HCT116 (cell line): ENCODE data around the gene NPHP3. TPM values are rescaled to one million over a fixed set of nuclear protein-coding genes. Genes with fewer than 3 reads are reported as not detected.
A peak's percentile ranks its signal among the peaks of the same experiment; 100 is the strongest.

Experiments used
- ATAC-seq: fragments of 200-7000 bp; cut with Tn5 transposase; 2 replicates; pipeline ENCODE4 v1.9.1; 2020; ENCODE audit warnings: mild to moderate bottlenecking, moderate library complexity
- BruUV-seq: library from RNA; stranded (reverse); fragments of 400-500 nt; replicated peaks from 2 replicates; lab custom pipeline; 2021; lab: Mats Ljungman, UMichigan
- CTCF ChIA-PET: fragments of 300-600 bp; sonication (Branson Sonifier 250); formaldehyde crosslinking; loops from one replicate; lab custom pipeline; 2021; ENCODE audit warnings: antibody characterized with exemption; lab: Charles Lee
- POLR2A ChIA-PET: fragments of 300-600, 350-600 bp; sonication (Branson Sonifier 250); formaldehyde crosslinking; loops from one replicate; lab custom pipeline; 2021; ENCODE audit warnings: antibody characterized with exemption; lab: Charles Lee
- RAD21 ChIA-PET, 2 experiments: fragments of 300-600 bp; sonication (Branson Sonifier 250); formaldehyde crosslinking; loops; one replicate each; lab custom pipeline; 2023; ENCODE audit warnings: low total read pairs in 2 of 2; ENCODE audit not compliant: uncharacterized antibody in 2 of 2, unreplicated experiment in 2 of 2, low non-redundant PET in 1 of 2; lab: Charles Lee
- DNase-seq: peaks from one replicate; pipeline ENCODE4 v3.0.0-alpha.2; 2010; ENCODE audit warnings: low read depth, low spot score
- H2AFZ ChIP-seq: fragments of 200-600 bp; shearing (Covaris generic), sonication (generic); 2 replicates; pipeline ENCODE4 v1.6.1; 2017; ENCODE audit warnings: low read depth, mixed run types, mixed read lengths, antibody characterized with exemption, low read length; ENCODE audit not compliant: poor library complexity, severe bottlenecking
- H3K27ac ChIP-seq: 2 replicates; pipeline ENCODE4 v1.5.1; 2012; ENCODE audit warnings: low read depth, low read length
- H3K27me3 ChIP-seq: fragments of 200-600 bp; sonication (generic); 2 replicates; pipeline ENCODE4 v1.6.1; 2016; ENCODE audit warnings: mixed run types, low read length, mixed read lengths; ENCODE audit not compliant: insufficient read depth
- H3K36me3 ChIP-seq, 2 experiments: fragments of 200-500 bp in 1 of 2; fragments of 200-600 bp in 1 of 2; sonication (Bioruptor generic) in 1 of 2; sonication (generic) in 1 of 2; 2 replicates each; pipeline versions ENCODE4 v1.5.1 to v1.6.1; 2014 to 2016; ENCODE audit warnings: low read length in 2 of 2, inconsistent platforms in 1 of 2, mixed read lengths in 1 of 2, mixed run types in 1 of 2; ENCODE audit not compliant: insufficient read depth in 2 of 2, control insufficient read depth in 1 of 2
- H3K4me1 ChIP-seq, 2 experiments: fragments of 200-600 bp in 1 of 2; sonication (generic) in 1 of 2; 2 replicates each; pipeline versions ENCODE4 v1.5.1 to v1.6.1; 2012 to 2017; ENCODE audit warnings: low read length in 2 of 2, inconsistent platforms in 1 of 2, mild to moderate bottlenecking in 1 of 2, mixed read lengths in 1 of 2, mixed run types in 1 of 2, moderate library complexity in 1 of 2; ENCODE audit not compliant: insufficient read depth in 2 of 2, control insufficient read depth in 1 of 2
- H3K4me2 ChIP-seq: fragments of 200-600 bp; sonication (generic); 2 replicates; pipeline ENCODE4 v1.6.1; 2017; ENCODE audit warnings: mixed run types, low read length, mixed read lengths
- H3K4me3 ChIP-seq, 2 experiments: fragments of 200-600 bp in 1 of 2; sonication (generic) in 1 of 2; replicated peaks in 1 of 2; 2 replicates each; pipeline ENCODE4 v1.5.1; 2011 to 2016; ENCODE audit warnings: low read length in 2 of 2, control low read depth in 1 of 2, low read depth in 1 of 2, mild to moderate bottlenecking in 1 of 2, mixed read lengths in 1 of 2, mixed run types in 1 of 2
- H3K79me2 ChIP-seq: fragments of 200-600 bp; sonication (generic); 2 replicates; pipeline ENCODE4 v1.6.1; 2017; ENCODE audit warnings: mild to moderate bottlenecking, mixed run types, low read length, moderate library complexity, mixed read lengths; ENCODE audit not compliant: insufficient read depth
- H3K9ac ChIP-seq: fragments of 200-600 bp; sonication (generic); 2 replicates; pipeline ENCODE4 v1.6.1; 2016; ENCODE audit warnings: low read length, mixed read lengths
- H3K9me2 ChIP-seq: fragments of 200-600 bp; sonication (generic), shearing (Covaris generic); 2 replicates; pipeline ENCODE4 v1.6.1; 2017; ENCODE audit warnings: mixed run types, mild to moderate bottlenecking, moderate library complexity; ENCODE audit not compliant: insufficient read depth
- H3K9me3 ChIP-seq, 2 experiments: fragments of 200-500 bp in 1 of 2; fragments of 200-600 bp in 1 of 2; sonication (Bioruptor generic) in 1 of 2; sonication (generic) in 1 of 2; 2 replicates each; pipeline ENCODE4 v1.6.1; 2014 to 2017; ENCODE audit warnings: low read length in 2 of 2, mixed read lengths in 2 of 2, inconsistent platforms in 1 of 2, low read depth in 1 of 2, mild to moderate bottlenecking in 1 of 2, mixed run types in 1 of 2, moderate library complexity in 1 of 2; ENCODE audit not compliant: control insufficient read depth in 1 of 2, insufficient read depth in 1 of 2
- H4K20me1 ChIP-seq: fragments of 200-600 bp; sonication (generic), shearing (Covaris generic); 2 replicates; pipeline ENCODE4 v1.6.1; 2017; ENCODE audit warnings: mixed run types, mild to moderate bottlenecking, moderate library complexity; ENCODE audit not compliant: insufficient read depth
- POLR2A ChIP-seq: IDR thresholded peaks from 2 replicates; pipeline ENCODE4 v1.7.0; 2011; ENCODE audit warnings: borderline replicate concordance; ENCODE audit not compliant: insufficient read depth, insufficient read length; ENCODE audit errors: extremely low read depth
- POLR2AphosphoS5 ChIP-seq: IDR thresholded peaks from 2 replicates; pipeline ENCODE4 v1.6.1; 2011; ENCODE audit warnings: mild to moderate bottlenecking, low read depth, low read length, moderate library complexity
- SP1 ChIP-seq: IDR thresholded peaks from 2 replicates; pipeline ENCODE4 v1.6.1; 2012; ENCODE audit warnings: low read depth
- SRF ChIP-seq: IDR thresholded peaks from 2 replicates; pipeline ENCODE4 v1.6.1; 2012; ENCODE audit warnings: low read depth
- YY1 ChIP-seq: IDR thresholded peaks from 2 replicates; pipeline ENCODE4 v1.6.1; 2011; ENCODE audit warnings: low read length, low read depth, moderate library complexity, mild to moderate bottlenecking; ENCODE audit not compliant: insufficient replicate concordance; ENCODE audit errors: extremely low read depth
- ZFX ChIP-seq: fragments of 450-650 bp; IDR thresholded peaks from 2 replicates; pipeline ENCODE4 v1.6.1; 2017
- intact Hi-C: fragments of 100-400 bp; cut with micrococcal nuclease; formaldehyde crosslinking; loops from 2 replicates; pipeline ENCODE4 v1.10.0; 2022
- total RNA-seq: library from RNA; stranded (reverse); gene quantifications from one replicate; pipeline ENCODE4 v1.2.1, GENCODE V29; 2021; ENCODE audit not compliant: unreplicated experiment
- TF ChIP-seq, protein P1 (sequence below): IDR thresholded peaks from 2 replicates; pipeline ENCODE4 v1.6.1; 2012; ENCODE audit warnings: low read depth
- TF ChIP-seq, protein P2 (sequence below), 3 experiments: fragments of 200-600 bp in 1 of 3; sonication (generic) in 1 of 3; IDR thresholded peaks in 2 of 3; conservative IDR thresholded peaks in 1 of 3; 2 replicates each; pipeline ENCODE4 v1.5.1; 2012 to 2017; ENCODE audit warnings: low read depth in 2 of 3, low read length in 2 of 3, antibody characterized with exemption in 1 of 3, borderline replicate concordance in 1 of 3, control low read depth in 1 of 3, mild to moderate bottlenecking in 1 of 3, mixed read lengths in 1 of 3, mixed run types in 1 of 3, moderate library complexity in 1 of 3; ENCODE audit not compliant: insufficient read depth in 1 of 3

NPHP3 gene
- total RNA-seq, 1 experiment from 2014 or later, result 15.5 TPM

DNA sequence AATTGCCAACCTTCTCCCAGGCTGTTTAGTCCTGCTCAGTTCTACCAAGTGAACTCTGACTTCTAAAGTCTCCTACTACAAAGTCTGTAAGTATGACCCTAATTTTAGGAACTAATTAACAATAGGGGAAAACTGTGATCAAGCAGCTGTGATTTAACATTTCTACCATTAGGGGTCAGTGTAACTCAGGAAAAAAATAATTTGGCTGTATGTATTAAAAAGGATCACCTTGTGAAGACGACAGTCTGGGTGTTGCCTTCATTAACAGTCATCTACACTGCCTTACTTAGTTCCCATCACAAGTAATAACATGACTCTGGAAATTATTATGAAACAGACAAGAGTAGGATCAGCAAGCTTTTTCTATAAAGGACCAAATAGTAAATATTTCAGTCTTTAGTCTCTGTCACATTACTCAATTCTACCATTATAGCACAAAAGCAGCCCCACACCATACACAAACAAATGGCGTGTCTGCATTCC, 4.2 kb upstream of the NPHP3 start (continued):
- TF ChIP-seq, protein P1, sequence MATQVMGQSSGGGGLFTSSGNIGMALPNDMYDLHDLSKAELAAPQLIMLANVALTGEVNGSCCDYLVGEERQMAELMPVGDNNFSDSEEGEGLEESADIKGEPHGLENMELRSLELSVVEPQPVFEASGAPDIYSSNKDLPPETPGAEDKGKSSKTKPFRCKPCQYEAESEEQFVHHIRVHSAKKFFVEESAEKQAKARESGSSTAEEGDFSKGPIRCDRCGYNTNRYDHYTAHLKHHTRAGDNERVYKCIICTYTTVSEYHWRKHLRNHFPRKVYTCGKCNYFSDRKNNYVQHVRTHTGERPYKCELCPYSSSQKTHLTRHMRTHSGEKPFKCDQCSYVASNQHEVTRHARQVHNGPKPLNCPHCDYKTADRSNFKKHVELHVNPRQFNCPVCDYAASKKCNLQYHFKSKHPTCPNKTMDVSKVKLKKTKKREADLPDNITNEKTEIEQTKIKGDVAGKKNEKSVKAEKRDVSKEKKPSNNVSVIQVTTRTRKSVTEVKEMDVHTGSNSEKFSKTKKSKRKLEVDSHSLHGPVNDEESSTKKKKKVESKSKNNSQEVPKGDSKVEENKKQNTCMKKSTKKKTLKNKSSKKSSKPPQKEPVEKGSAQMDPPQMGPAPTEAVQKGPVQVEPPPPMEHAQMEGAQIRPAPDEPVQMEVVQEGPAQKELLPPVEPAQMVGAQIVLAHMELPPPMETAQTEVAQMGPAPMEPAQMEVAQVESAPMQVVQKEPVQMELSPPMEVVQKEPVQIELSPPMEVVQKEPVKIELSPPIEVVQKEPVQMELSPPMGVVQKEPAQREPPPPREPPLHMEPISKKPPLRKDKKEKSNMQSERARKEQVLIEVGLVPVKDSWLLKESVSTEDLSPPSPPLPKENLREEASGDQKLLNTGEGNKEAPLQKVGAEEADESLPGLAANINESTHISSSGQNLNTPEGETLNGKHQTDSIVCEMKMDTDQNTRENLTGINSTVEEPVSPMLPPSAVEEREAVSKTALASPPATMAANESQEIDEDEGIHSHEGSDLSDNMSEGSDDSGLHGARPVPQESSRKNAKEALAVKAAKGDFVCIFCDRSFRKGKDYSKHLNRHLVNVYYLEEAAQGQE, result no peak
- no peak for TF ChIP-seq ZFX
- TF ChIP-seq, all 23 proteins: peak for 3

DNA sequence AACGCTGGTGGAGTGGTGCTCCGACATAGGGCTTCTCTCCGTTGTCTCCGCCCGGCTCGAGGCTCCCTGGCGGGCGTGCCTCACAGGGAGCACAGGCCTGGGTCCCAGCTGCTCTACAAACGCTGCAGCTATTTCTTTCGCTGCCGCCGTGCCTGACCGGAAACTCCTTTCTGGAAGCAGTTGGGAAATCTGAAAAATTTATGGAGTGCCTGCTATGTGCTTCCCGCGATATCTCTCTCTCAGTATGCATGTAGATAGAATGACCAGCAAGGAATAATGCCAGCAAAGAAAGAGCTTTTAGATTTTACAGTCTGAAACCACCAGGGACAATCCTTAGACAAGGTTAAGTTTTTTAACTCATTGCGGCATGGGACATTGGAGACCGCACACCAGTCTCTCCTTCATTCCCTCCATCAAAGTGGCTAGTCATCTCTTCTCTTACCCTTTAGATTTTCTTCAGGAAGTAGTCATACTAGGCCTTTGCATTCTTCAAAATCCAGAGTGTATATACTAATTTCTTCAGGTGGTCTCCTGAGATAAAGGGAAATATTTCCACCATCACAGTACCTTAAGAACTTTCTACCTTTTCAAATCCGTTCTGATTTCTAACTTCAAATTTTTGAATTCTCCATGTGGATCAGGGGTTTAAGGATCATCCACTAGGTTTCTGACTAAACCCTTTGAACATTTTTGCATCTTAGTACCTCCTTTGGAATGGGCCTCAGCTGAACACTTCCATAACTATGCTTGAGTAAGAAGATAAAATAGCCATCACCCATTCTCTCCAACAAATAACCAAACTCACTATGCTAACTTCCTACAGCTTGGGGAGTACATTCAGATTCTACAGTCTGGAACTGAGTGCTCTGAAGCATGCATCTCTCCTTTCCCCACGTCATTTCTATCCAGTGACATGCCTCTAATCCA, 1.1 kb upstream of the NPHP3 start:
- peak overlapping the region; percentile 48 for H3K27ac ChIP-seq
- H3K4me3 ChIP-seq, result peak overlapping the region; percentile 48 to 69
- peak overlapping the region; percentile 91 for H3K4me2 ChIP-seq
- no peak for DNase-seq
- ChIA-PET CTCF (interaction anchor here (1.2 kb wide), 1 partner anchor 188 kb away, joined by 3 read pairs; no protein-coding TSS in a partner anchor), POLR2A (no interaction called here), RAD21 (no interaction called here)
- H3K9me2 ChIP-seq, result no peaks in the 10 kb centered on the region
- peak overlapping the region; percentile 93 for H2AFZ ChIP-seq
- ATAC-seq, result no peak
- H3K79me2 ChIP-seq, result peaks cover 6% of the 10 kb centered on the region
- H4K20me1 ChIP-seq, result no peaks in the 10 kb centered on the region
- BruUV-seq, result no TSS peak
- H3K36me3 ChIP-seq, result 0 out of 4 replicates have a peak, but pooled peaks cover 2 to 3% of the 10 kb centered on the region in 2 experiments
- peak overlapping the region; percentile 55 for H3K9ac ChIP-seq
- H3K9me3 ChIP-seq, result no peaks in the 10 kb centered on the region
- H3K4me1 ChIP-seq, result peaks cover 7 to 21% of the 10 kb centered on the region in 2 experiments; a peak in 3 of 4 replicates
- intact Hi-C loops, result loop anchor here (5.0 to 10.0 kb wide), 2 partner anchors 849 to 1492 kb away; partner anchors contain the start of gene CDV3
- no peaks in the 10 kb centered on the region for H3K27me3 ChIP-seq
- TF ChIP-seq POLR2AphosphoS5 (no peak; the same call in 1 of the 2 replicates), POLR2A (no peak), SP1 (no peak), YY1 (no peak), SRF (no peak)
- TF ChIP-seq, protein P2, sequence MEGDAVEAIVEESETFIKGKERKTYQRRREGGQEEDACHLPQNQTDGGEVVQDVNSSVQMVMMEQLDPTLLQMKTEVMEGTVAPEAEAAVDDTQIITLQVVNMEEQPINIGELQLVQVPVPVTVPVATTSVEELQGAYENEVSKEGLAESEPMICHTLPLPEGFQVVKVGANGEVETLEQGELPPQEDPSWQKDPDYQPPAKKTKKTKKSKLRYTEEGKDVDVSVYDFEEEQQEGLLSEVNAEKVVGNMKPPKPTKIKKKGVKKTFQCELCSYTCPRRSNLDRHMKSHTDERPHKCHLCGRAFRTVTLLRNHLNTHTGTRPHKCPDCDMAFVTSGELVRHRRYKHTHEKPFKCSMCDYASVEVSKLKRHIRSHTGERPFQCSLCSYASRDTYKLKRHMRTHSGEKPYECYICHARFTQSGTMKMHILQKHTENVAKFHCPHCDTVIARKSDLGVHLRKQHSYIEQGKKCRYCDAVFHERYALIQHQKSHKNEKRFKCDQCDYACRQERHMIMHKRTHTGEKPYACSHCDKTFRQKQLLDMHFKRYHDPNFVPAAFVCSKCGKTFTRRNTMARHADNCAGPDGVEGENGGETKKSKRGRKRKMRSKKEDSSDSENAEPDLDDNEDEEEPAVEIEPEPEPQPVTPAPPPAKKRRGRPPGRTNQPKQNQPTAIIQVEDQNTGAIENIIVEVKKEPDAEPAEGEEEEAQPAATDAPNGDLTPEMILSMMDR (IDR thresholded peaks at IDR 0.05 in 2 of 3, conservative IDR thresholded peaks at IDR 0.05 in 1 of 3; ENCODE audit: borderline replicate concordance in 1 of 3, insufficient read depth in 1 of 3, low read depth in 2 of 3, low read length in 2 of 3), result no peak
- TF ChIP-seq, protein P1, result no peak
